Limb (tissue), 2 donors: ENCODE results near the gene AK5.

ENCODE experiments used
- DNase-seq, 2 donors: peaks; one replicate each; pipeline ENCODE4 v3.0.0-alpha.2; 2016; ENCODE audit errors: extremely low spot score in 2 of 2

The AK5 gene

GRCh38 chr1:77585610-77586314, 303.9 kb downstream of the AK5 start:
- no peak for DNase-seq

- no peak for DNase-seq
These were observed 307.4 kb downstream of the AK5 start for GRCh38 chr1:77589231-77589630.

GRCh38 chr1:77590651-77591050, 308.8 kb downstream of the AK5 start:
- DNase-seq = no peak

- no peak for DNase-seq
These were observed 311.1 kb downstream of the AK5 start for GRCh38 chr1:77592906-77593305.

DNA sequence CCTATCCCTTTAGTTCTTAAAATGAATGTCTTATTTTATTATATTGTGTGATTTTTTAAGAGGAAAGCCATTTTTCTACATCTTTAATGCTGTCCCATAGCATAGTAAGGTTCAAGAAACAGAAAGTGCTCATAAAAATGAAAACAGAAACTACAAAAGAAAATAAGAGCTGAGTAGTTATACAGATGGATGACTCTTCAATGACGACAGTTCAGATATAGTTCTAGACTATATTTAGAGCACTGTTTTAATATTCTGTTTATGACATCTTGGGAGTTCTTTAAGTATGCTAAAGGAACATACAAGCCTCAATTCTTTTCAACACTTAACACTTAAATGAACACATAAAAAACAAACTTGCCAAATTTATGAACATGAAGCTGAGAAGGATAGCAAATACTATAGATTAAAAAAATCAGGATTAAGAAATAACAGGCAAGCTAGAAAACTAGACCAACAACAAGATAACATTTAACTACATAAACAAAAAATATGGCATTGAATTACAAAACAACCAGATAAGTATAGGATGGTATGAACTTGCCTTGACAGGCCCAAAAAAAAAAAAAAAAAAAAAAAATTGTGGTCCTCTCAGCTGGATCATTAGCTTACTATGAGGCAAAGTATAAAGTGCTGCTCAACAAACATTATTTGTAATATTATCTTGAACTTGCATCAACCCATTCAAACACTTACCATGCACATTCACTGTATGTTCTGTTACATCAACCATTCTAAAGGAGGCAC, 312.7 kb downstream of the AK5 start:
- no peak for DNase-seq

DNA sequence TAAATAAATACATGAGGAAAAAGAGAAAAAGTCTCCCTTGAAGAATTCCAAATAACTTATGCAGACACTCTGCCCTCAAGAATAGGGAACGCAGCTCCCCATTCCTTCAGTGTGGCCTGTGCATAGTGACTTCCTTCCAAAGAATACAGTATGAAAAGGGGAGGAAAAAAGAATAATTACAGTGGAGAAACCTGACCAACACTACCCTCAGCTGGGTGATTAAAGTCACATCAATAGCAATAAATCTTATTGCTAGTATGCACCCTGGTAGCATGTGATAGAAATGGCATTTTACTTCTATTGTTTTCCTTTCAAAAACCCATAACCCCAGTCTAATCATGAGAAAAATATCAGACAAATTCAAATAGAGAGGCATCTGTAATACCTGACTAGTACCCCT, 315.5 kb downstream of the AK5 start:
- DNase-seq = no peak

DNA sequence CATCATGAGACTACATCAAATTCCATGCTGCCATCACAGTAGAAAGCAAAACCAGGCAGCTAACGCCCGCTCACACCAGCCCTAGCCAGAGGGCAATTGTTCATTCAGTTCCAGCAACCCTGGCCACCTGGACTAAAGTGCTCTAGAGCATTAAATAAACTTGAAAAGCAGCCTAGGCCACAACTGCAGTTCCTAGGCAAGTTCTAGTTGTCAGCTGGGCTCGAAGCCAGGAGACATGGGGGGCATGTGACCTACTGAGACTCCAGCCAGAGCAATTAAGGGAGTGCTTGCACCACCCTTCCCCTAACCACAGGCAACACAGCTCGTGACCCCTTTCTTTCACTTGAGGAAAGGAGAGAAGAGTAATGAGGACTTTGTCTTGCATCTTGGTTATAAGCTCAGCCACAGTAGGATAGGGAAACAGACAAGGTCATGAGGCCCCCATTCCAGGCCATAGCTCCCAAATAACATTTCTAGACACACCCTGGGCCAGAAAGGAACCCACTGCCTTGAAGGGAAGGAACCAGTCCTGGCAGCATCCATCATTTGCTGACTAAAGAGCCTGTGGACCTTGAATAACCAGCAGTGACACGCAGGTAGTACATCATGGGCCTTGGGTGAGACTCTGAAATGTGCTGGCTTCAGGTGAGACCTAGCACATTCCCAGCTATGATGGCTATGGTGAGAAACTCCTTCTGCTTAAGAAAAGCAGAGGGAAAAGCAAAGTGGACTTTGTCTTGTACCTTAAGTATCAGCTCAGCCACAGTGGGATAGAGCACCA, 323.6 kb downstream of the AK5 start:
- no peak for DNase-seq

- no peak for DNase-seq
These were observed 327.1 kb downstream of the AK5 start for GRCh38 chr1:77608893-77609292.
